Endodermal cell (in vitro differentiated cells): ENCODE measurements around the gene EPHA6. TPM values are rescaled to one million over a fixed set of nuclear protein-coding genes. Genes with fewer than 3 reads are reported as not detected.

Source experiments
- DNase-seq: peaks from one replicate; pipeline ENCODE4 v3.0.0-alpha.2; 2017
- H3K27ac ChIP-seq: 2 replicates; pipeline ENCODE4 v1.5.1; 2013; ENCODE audit warnings: mild to moderate bottlenecking, low read depth, low read length, moderate library complexity
- H3K27me3 ChIP-seq: 2 replicates; pipeline ENCODE4 v1.6.1; 2013; ENCODE audit warnings: mild to moderate bottlenecking, low read length, moderate library complexity; ENCODE audit not compliant: insufficient read depth, control insufficient read depth, poor library complexity, severe bottlenecking
- H3K36me3 ChIP-seq: 2 replicates; pipeline ENCODE4 v1.7.0; 2013; ENCODE audit warnings: mild to moderate bottlenecking, low read length, moderate library complexity; ENCODE audit not compliant: control insufficient read depth, insufficient read depth
- H3K4me1 ChIP-seq: one replicate; pipeline ENCODE4 v1.7.0; 2013; ENCODE audit warnings: low read length; ENCODE audit not compliant: control insufficient read depth, insufficient read depth
- H3K4me3 ChIP-seq: 2 replicates; pipeline ENCODE4 v1.5.1; 2013; ENCODE audit warnings: mild to moderate bottlenecking, low read length, moderate library complexity
- H3K9ac ChIP-seq: 2 replicates; pipeline ENCODE4 v1.6.1; 2013; ENCODE audit warnings: mild to moderate bottlenecking, low read length, moderate library complexity; ENCODE audit not compliant: poor library complexity, severe bottlenecking; ENCODE audit errors: extremely low read depth
- H3K9me3 ChIP-seq: 2 replicates; pipeline ENCODE4 v1.6.1; 2013; ENCODE audit warnings: mild to moderate bottlenecking, low read length, moderate library complexity; ENCODE audit not compliant: control insufficient read depth
- H3K27ac Mint-ChIP-seq: 2 replicates; pipeline ENCODE4 v1.8.0; 2020; ENCODE audit warnings: mixed read lengths
- H3K27me3 Mint-ChIP-seq: 2 replicates; pipeline ENCODE4 v1.8.0; 2021; ENCODE audit warnings: mild to moderate bottlenecking, mixed read lengths; ENCODE audit not compliant: insufficient read depth
- H3K36me3 Mint-ChIP-seq: 2 replicates; pipeline ENCODE4 v1.8.0; 2020; ENCODE audit warnings: low read depth, mixed read lengths
- H3K4me1 Mint-ChIP-seq: 2 replicates; pipeline ENCODE4 v1.8.0; 2020; ENCODE audit warnings: mixed read lengths
- H3K4me3 Mint-ChIP-seq: 2 replicates; pipeline ENCODE4 v1.8.0; 2020; ENCODE audit warnings: mild to moderate bottlenecking, moderate library complexity, mixed read lengths
- H3K9me3 Mint-ChIP-seq: 2 replicates; pipeline ENCODE4 v1.8.0; 2020; ENCODE audit warnings: mild to moderate bottlenecking, mixed read lengths
- WGBS, 2 experiments: methylation state at CpG; one replicate each; pipeline versions ENCODE4 v1.1.5 to v1.1.7; 2013; ENCODE audit warnings: missing lambda C conversion rate in 2 of 2, mixed read lengths in 1 of 2; ENCODE audit not compliant: insufficient coverage in 1 of 2, insufficient read length in 1 of 2; 5-methylcytosine and 5-hydroxymethylcytosine counted together
- total RNA-seq, 2 donors: library from RNA; stranded (reverse); fragmentation: NEBNext Ultra II Directional in 1 of 2; extraction: Animal tissue kit (Norgen Biotek cat#: 25700) in 1 of 2; gene quantifications; 2 replicates in 1 of 2; 3 replicates in 1 of 2; pipeline ENCODE4 v1.2.1, GENCODE V29; 2021
- TF ChIP-seq, protein P1 (sequence below): fragments of 200-600 bp; sonication (generic); conservative IDR thresholded peaks from 2 replicates; pipeline ENCODE4 v1.5.0; 2021; ENCODE audit warnings: antibody characterized with exemption, mild to moderate bottlenecking

The EPHA6 gene
- total RNA-seq, 2 donors from 2014 or later, result 4.6 to 12.2 TPM

DNA sequence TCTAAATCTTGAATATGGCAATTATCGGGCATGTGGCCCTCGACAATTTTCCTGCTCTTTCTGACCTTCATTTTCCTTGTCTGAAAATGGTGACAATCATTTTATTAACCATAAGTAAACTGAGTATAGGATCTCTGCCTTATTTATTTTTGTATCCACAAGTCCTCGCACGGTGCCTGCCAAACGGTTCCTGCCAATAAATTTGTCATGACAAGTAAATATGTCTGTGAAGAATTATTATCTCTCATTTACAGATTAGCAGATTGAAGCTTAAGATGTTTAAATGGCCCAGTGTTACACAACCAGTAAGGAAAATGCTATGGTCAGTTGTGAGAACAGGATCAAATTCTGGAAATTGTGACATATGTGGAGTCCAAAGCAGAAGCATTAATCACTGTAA is 884.3 kb downstream of the EPHA6 start:
- H3K4me1 Mint-ChIP-seq, result no peaks in the 10 kb centered on the region
- no peaks in the 10 kb centered on the region for H3K36me3 Mint-ChIP-seq
- H3K27ac Mint-ChIP-seq, result no peak overlapping the region
- WGBS, 2 experiments, result 95 to 100% methylated on average over 3 to 5 of the region's 5 CpGs
- Histone ChIP-seq H3K4me1 (no peaks in the 10 kb centered on the region), H3K9ac (no peak overlapping the region), H3K4me3 (no peak overlapping the region), H3K36me3 (no peaks in the 10 kb centered on the region), H3K9me3 (no peaks in the 10 kb centered on the region), H3K27me3 (no peaks in the 10 kb centered on the region), H3K27ac (no peak overlapping the region)
- no peaks in the 10 kb centered on the region for H3K27me3 Mint-ChIP-seq
- no peak for DNase-seq
- no peak overlapping the region for H3K4me3 Mint-ChIP-seq
- no peaks in the 10 kb centered on the region for H3K9me3 Mint-ChIP-seq
- TF ChIP-seq, protein P1, sequence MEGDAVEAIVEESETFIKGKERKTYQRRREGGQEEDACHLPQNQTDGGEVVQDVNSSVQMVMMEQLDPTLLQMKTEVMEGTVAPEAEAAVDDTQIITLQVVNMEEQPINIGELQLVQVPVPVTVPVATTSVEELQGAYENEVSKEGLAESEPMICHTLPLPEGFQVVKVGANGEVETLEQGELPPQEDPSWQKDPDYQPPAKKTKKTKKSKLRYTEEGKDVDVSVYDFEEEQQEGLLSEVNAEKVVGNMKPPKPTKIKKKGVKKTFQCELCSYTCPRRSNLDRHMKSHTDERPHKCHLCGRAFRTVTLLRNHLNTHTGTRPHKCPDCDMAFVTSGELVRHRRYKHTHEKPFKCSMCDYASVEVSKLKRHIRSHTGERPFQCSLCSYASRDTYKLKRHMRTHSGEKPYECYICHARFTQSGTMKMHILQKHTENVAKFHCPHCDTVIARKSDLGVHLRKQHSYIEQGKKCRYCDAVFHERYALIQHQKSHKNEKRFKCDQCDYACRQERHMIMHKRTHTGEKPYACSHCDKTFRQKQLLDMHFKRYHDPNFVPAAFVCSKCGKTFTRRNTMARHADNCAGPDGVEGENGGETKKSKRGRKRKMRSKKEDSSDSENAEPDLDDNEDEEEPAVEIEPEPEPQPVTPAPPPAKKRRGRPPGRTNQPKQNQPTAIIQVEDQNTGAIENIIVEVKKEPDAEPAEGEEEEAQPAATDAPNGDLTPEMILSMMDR, result no peak

- Histone ChIP-seq H3K9me3 (no peaks in the 10 kb centered on the region), H3K27me3 (no peaks in the 10 kb centered on the region), H3K4me1 (no peaks in the 10 kb centered on the region), H3K27ac (no peak overlapping the region), H3K9ac (no peak overlapping the region), H3K36me3 (no peaks in the 10 kb centered on the region), H3K4me3 (no peak overlapping the region)
- H3K9me3 Mint-ChIP-seq, result no peaks in the 10 kb centered on the region
- H3K27me3 Mint-ChIP-seq, result no peaks in the 10 kb centered on the region
- TF ChIP-seq, protein P1, result no peak
- H3K27ac Mint-ChIP-seq, result no peak overlapping the region
- no peak overlapping the region for H3K4me3 Mint-ChIP-seq
- 96 to 100% methylated on average over 2 of the region's 2 CpGs for WGBS, 2 experiments
- no peak for DNase-seq
- H3K4me1 Mint-ChIP-seq, result no peaks in the 10 kb centered on the region
- H3K36me3 Mint-ChIP-seq, result no peaks in the 10 kb centered on the region
These were observed 885.5 kb downstream of the EPHA6 start for GRCh38 chr3:97699889-97700288.

DNA sequence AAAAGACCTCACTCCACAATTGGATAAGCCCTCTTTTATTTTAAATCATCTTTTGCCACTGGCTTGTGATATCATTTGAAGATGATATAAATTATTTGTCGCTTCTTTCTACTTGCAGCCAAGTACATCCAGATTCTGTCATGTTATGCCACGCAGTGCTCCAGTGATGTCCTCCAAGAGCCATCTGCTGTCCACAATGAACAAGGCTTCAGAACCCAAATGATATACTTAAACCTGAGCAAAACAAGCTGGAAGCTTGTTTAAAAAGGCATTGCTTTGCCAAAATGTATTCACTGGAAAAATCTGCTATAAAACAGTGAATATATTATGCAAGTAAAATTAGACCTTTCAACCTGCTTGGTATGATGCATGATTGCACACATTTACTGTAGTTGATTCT is 891.4 kb downstream of the EPHA6 start:
- no peak overlapping the region for H3K27ac ChIP-seq
- DNase-seq, result no peak
- no peaks in the 10 kb centered on the region for H3K9me3 ChIP-seq
- TF ChIP-seq, protein P1, result no peak
- H3K4me1 ChIP-seq, result no peaks in the 10 kb centered on the region
- H3K27me3 ChIP-seq, result no peaks in the 10 kb centered on the region
- H3K9me3 Mint-ChIP-seq, result peaks cover 10% of the 10 kb centered on the region
- WGBS, 2 experiments, result 88 to 94% methylated on average over 1 to 2 of the region's 2 CpGs
- H3K27ac Mint-ChIP-seq, result no peak overlapping the region
- no peaks in the 10 kb centered on the region for H3K27me3 Mint-ChIP-seq
- no peak overlapping the region for H3K4me3 Mint-ChIP-seq
- no peak overlapping the region for H3K9ac ChIP-seq
- H3K36me3 ChIP-seq, result no peaks in the 10 kb centered on the region
- no peaks in the 10 kb centered on the region for H3K4me1 Mint-ChIP-seq
- H3K36me3 Mint-ChIP-seq, result no peaks in the 10 kb centered on the region
- no peak overlapping the region for H3K4me3 ChIP-seq
